Astrocyte of the spinal cord (primary cell): ENCODE measurements around the gene GLTP.

ENCODE experiments used
- DNase-seq: peaks from one replicate; pipeline ENCODE4 v3.0.0; 2011; ENCODE audit warnings: low read depth, low spot score
- H3K4me3 ChIP-seq: 2 replicates; pipeline ENCODE4 v1.5.1; 2011; ENCODE audit warnings: low read depth, mild to moderate bottlenecking, low read length, moderate library complexity
- in situ Hi-C: cut with HindIII; loops from 2 replicates; pipeline ENCODE4 v1.10.0; 2017; ENCODE audit warnings: low sequenced_read_pairs
- TF ChIP-seq, protein P1 (sequence below): IDR thresholded peaks from 2 replicates; pipeline ENCODE4 v1.5.1; 2012; ENCODE audit warnings: low read depth, mild to moderate bottlenecking, low read length, inconsistent platforms

Gene GLTP

DNA sequence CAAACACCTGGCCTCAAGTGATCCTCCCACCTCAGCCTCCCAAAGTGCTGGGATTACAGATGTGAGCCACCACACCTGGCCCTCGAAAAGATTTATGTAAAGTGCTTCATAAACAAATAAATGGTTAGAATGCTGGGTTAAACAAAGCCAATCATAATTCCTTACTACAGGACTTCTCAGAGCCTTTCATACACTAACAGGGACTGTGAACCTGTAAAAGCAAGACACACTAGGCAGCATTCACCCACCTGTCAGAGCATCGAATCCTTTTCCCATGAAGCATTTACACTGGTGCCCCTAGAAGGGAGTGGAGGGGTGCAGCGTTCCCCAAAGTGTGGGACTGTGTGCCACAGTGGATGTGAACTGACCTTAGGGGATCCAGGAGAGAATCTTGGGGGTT, 76.7 kb downstream of the GLTP start:
- in situ Hi-C loops: no loop called here
- TF ChIP-seq, protein P1, sequence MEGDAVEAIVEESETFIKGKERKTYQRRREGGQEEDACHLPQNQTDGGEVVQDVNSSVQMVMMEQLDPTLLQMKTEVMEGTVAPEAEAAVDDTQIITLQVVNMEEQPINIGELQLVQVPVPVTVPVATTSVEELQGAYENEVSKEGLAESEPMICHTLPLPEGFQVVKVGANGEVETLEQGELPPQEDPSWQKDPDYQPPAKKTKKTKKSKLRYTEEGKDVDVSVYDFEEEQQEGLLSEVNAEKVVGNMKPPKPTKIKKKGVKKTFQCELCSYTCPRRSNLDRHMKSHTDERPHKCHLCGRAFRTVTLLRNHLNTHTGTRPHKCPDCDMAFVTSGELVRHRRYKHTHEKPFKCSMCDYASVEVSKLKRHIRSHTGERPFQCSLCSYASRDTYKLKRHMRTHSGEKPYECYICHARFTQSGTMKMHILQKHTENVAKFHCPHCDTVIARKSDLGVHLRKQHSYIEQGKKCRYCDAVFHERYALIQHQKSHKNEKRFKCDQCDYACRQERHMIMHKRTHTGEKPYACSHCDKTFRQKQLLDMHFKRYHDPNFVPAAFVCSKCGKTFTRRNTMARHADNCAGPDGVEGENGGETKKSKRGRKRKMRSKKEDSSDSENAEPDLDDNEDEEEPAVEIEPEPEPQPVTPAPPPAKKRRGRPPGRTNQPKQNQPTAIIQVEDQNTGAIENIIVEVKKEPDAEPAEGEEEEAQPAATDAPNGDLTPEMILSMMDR: no peak
- no peak for DNase-seq
- H3K4me3 ChIP-seq: no peak overlapping the region

DNA sequence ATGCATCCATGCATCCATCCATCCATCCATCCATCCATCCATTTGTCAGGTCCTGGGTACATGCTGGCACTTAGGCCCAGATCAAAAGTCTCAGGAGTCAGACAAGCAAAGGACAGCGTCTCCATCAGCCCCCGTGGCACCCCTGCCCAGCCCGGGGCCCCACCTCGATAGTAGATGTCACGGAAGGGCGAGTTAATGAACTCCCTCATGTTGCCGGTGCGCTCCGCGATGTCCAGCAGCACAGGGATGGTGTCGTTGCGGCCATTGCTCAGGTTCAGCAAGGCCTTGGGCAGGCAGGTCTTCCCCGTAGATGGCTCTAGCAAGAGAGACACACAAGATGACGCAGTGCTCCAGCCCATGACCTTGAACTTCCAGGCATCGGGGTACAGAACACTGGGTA, 77.5 kb downstream of the GLTP start:
- TF ChIP-seq, protein P1: no peak
- no peak overlapping the region for H3K4me3 ChIP-seq
- no peak for DNase-seq
- in situ Hi-C loops: no loop called here
